Measurements from ENCODE around the gene SKI.

Gene SKI

DNA sequence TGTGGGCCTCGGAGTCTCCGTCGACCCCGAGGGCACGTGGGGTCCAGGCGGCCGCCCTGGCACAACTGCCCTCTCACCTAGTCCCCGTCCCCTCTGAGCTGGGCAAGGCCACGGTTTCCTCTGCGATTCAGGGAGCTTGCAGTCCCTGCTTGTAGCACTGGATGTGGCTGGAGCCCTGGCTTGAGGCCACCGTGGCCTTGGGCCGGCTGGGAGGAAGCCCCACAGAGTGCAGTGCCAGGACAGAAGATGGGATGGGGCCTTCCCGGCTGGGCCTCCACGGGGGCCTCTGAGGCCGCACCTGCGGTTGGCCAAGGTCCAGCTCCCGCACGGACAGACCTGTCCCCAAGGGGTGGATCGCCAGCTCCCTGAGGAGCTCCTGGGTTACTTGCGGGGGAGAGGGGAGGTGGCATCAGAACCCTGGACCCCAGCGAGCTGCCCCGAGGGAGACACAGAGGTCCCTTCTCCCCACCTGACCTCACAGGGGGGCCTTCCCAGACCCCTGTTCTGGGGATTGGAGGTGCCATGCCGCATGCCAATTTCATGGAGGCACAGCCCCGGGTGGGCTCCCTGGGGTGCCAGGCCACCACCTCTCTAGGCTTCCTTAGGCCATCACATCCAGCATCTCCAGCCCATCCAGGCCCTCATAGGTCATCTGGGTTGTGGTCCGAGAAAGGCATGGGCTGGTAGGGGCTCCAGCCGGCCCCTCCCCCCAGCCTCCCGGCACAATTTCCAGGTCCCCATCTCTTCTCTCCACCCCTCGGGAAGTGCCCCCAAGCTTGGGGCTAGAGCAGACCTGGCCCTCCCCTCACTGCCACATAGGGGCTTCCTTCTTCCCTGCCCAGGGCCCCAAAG lies 82.4 kb downstream of the SKI start:
- H3K27ac Mint-ChIP-seq = peak overlapping the region; percentile 69
- H3K4me1 Mint-ChIP-seq = peaks cover 46% of the 10 kb centered on the region
- H3K4me3 Mint-ChIP-seq = no peak overlapping the region
- no peaks in the 10 kb centered on the region for H3K9me3 Mint-ChIP-seq
- H3K36me3 Mint-ChIP-seq = peaks cover 25% of the 10 kb centered on the region
- no peaks in the 10 kb centered on the region for H3K27me3 Mint-ChIP-seq
- no peak for ATAC-seq

DNA sequence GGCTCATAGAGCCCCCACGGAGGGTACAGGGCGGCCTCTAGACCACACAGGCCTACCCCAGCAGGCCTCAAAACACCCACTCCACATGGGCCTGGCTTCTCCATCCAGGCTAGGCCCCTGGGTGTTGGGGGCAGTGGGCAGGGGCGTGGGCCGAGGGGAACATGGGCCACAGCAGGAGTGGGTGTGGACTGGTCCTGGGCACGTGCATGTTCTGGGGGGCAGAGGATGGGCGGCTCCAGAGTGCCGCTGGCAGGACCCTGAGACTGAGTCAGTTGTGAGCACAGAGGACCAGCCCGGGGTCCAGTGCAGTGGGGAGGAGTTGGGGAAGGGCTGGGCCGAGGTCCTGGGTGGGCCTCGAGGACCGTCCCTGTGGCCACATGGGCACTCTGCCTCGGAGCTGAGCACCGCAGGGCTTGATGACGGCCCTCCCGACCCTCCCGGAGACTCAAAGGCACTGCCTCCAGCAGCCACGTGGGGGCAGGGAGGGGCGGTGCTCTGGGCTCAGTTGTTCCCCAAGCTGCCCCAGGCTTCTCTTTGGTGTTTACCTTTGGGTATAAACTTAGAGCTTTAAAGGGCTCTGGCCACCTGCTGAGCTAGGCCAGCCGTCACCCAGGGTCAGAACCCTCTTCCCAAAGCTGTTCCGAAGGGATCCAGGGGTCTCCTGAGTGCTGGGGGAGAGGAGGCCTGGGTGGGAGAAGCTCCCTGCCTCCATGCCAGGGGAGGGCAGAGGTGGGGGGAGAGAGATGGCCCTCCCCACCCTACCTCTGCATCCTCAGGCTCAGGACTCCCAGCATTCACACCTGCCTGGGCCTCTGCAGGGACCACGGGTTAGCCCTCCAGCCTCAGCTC lies 83.3 kb downstream of the SKI start:
- peak overlapping the region; percentile 69 for H3K27ac Mint-ChIP-seq
- H3K4me1 Mint-ChIP-seq = peaks cover 51% of the 10 kb centered on the region
- peaks cover 20% of the 10 kb centered on the region for H3K36me3 Mint-ChIP-seq
- no peaks in the 10 kb centered on the region for H3K27me3 Mint-ChIP-seq
- peak; percentile 61 for ATAC-seq
- H3K4me3 Mint-ChIP-seq = no peak overlapping the region
- H3K9me3 Mint-ChIP-seq = no peaks in the 10 kb centered on the region

DNA sequence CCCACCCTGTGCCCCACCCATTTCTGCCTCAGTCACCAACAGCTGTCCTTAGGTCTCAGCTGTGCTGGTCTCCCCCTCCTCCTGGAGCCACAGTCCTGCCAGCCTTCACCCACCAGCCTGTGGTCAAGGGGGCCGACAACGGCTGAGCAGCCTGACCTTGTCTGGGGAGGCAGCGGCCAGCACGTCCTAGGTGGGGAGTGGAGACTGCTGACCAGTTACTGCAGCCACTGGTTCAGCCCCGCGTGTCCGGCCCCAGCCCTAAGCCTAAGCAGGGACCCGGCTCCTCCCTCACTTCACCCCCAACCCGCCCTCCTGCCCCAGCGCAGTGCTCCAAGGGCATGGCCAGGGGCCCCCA lies 84.0 kb downstream of the SKI start:
- no peaks in the 10 kb centered on the region for H3K27me3 Mint-ChIP-seq
- H3K4me3 Mint-ChIP-seq = no peak overlapping the region
- peaks cover 51% of the 10 kb centered on the region for H3K4me1 Mint-ChIP-seq
- ATAC-seq = no peak
- peak overlapping the region; percentile 69 for H3K27ac Mint-ChIP-seq
- H3K9me3 Mint-ChIP-seq = no peaks in the 10 kb centered on the region
- H3K36me3 Mint-ChIP-seq = peaks cover 20% of the 10 kb centered on the region

DNA sequence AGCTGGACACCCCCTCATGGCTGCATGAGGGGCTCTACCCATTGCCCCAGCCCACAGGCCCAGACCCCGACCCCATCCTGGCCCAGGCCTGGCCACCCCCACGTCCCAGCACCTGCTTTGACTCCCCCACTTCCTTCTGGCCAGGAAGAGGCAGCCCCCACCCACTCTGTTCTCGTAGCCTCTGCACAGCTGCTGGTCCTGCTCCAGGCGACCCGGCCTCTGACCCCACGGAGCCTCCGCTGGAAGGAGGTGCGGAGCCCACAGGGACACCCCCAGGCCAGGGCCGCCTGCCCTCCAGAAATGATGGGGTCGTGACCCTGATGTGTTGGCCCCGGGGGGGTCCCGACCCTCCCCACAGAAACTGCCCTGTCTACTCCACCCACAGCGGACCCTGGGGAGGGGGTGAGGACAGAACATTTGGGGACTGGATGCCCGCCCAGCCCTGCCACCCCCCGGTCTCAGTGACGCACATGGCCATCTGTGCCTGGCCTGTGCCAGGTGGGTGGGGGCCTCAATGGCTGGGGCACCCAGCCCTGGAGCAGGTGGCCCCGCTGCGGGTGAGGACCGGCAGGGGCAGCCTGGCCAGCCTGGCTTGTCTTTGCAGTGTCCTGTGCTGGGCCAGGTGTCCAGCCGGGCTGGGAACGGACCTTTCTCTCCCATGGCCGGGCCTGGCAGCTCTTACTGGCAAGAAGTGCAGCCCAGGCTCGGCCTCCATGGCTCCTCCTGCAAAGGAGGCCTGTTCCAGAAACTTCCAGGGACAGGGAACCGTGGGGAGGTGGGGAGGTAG lies 84.6 kb downstream of the SKI start:
- Mint-ChIP-seq H3K4me3 (peak overlapping the region; percentile 15), H3K4me1 (peaks cover 47% of the 10 kb centered on the region), H3K27ac (peak overlapping the region; percentile 69), H3K27me3 (no peaks in the 10 kb centered on the region), H3K9me3 (no peaks in the 10 kb centered on the region), H3K36me3 (peaks cover 14% of the 10 kb centered on the region)
- peak; percentile 2 for ATAC-seq

- no peaks in the 10 kb centered on the region for H3K27me3 Mint-ChIP-seq
- H3K36me3 Mint-ChIP-seq = peaks cover 4% of the 10 kb centered on the region
- H3K9me3 Mint-ChIP-seq = no peaks in the 10 kb centered on the region
- peaks cover 37% of the 10 kb centered on the region for H3K4me1 Mint-ChIP-seq
- H3K4me3 Mint-ChIP-seq = peak overlapping the region; percentile 2
- H3K27ac Mint-ChIP-seq = peak overlapping the region; percentile 69
- no peak for ATAC-seq
Observed at GRCh38 chr1:2313651-2314261, 85.6 kb downstream of the SKI start.

GRCh38 chr1:2314273-2314802 lies 86.2 kb downstream of the SKI start:
- Mint-ChIP-seq H3K4me3 (no peak overlapping the region), H3K36me3 (no peaks in the 10 kb centered on the region), H3K27me3 (no peaks in the 10 kb centered on the region), H3K9me3 (no peaks in the 10 kb centered on the region), H3K27ac (no peak overlapping the region), H3K4me1 (peaks cover 37% of the 10 kb centered on the region)
- peak; percentile 5 for ATAC-seq

DNA sequence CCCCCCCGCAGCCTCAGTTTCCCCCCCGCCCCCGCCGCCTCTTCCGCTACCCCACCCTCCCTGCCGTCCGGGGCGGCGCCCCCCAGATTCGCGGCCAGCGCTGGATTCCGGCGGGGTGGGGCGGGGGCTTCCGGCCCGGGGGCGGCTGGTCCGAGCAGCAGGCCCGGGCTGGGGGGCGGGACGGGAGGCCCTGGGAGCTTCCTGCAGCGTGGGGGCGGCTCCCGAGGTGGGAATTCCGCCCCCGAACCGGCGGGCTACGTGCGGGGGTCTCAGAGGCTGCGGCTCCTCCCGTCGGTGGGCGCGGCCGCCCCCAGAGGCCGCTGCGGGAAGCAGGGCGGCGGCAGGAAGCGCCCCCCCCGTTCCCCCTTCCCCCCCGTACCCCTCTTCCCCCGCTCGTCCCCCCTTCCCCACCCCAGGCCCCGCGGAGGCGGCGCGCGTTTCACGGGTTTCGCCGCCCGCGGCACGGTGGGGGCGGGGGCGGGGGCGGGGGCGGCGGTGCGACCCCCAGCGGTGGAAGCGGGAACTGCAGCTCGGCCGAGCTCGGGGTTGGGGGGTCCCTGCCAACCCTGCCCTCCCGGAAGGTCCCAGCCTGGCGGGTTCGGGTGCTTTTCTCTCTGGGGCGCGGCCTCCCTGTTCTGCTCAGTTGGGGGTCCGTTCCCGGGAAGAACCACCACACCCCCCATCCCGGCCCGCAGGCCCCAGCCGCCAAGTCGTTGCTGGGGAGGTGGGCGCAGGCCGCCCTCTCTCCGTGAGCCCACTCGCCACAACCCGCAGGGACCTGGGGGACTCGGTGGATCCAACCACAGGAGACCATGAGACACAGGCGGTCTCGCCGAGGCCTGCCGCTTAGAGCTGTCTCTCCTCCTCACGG lies 86.9 kb downstream of the SKI start:
- Mint-ChIP-seq H3K9me3 (no peaks in the 10 kb centered on the region), H3K27ac (peak overlapping the region; percentile 73), H3K27me3 (no peaks in the 10 kb centered on the region), H3K4me3 (peak overlapping the region; percentile 72), H3K4me1 (peaks cover 36% of the 10 kb centered on the region), H3K36me3 (no peaks in the 10 kb centered on the region)
- ATAC-seq = peak; percentile 34

DNA sequence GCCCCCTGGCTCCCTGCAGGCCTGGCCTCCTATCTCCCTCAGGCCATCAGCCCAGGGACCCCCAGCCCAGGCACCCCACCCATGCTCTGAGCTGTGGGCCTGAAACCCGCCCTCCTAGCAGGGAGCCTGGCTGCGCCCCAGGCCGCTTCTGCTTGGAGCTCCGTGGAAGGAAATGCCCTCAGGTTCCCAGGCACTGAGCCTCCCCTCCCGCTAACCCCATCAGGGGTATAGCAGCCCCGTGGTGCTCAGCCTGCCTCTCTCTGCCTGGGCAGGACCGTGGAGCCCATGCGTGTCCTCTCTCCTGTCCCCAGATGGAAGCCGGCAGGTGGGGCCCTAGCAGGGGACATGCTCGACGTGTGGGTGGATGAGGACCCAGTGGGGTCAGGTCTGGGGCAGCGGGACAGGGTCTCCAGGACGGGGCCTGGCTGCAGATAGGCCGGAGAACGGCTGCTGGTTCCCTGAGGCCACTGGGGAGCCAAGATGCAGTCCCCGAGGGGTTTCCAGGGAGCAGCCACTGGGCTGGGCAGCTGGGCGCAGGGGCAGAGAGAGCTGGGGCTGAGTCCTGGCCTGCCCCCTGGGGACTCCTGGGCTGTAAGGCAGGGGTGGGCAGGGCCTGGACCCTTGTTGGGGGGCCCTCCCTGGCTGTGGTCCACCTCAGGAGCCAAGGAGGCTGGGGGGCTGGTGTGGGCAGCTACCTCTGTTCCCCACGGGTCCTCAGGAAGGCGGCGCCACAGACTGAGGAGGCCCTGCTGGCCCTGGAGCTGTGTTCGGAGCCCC lies 87.7 kb downstream of the SKI start:
- Mint-ChIP-seq H3K36me3 (no peaks in the 10 kb centered on the region), H3K27me3 (no peaks in the 10 kb centered on the region), H3K4me1 (peaks cover 32% of the 10 kb centered on the region), H3K4me3 (peak overlapping the region; percentile 72), H3K27ac (peak overlapping the region; percentile 73), H3K9me3 (no peaks in the 10 kb centered on the region)
- no peak for ATAC-seq

- peaks cover 32% of the 10 kb centered on the region for H3K4me1 Mint-ChIP-seq
- H3K4me3 Mint-ChIP-seq = no peak overlapping the region
- H3K27ac Mint-ChIP-seq = peak overlapping the region; percentile 73
- ATAC-seq = no peak
- no peaks in the 10 kb centered on the region for H3K36me3 Mint-ChIP-seq
- no peaks in the 10 kb centered on the region for H3K9me3 Mint-ChIP-seq
- peaks cover 6% of the 10 kb centered on the region for H3K27me3 Mint-ChIP-seq
Observed at GRCh38 chr1:2316451-2316961, 88.4 kb downstream of the SKI start.

GRCh38 chr1:2317230-2318065 lies 89.3 kb downstream of the SKI start:
- H3K4me3 Mint-ChIP-seq = no peak overlapping the region
- no peaks in the 10 kb centered on the region for H3K9me3 Mint-ChIP-seq
- no peaks in the 10 kb centered on the region for H3K36me3 Mint-ChIP-seq
- H3K4me1 Mint-ChIP-seq = peaks cover 23% of the 10 kb centered on the region
- no peak overlapping the region for H3K27ac Mint-ChIP-seq
- ATAC-seq = no peak
- H3K27me3 Mint-ChIP-seq = peaks cover 11% of the 10 kb centered on the region

DNA sequence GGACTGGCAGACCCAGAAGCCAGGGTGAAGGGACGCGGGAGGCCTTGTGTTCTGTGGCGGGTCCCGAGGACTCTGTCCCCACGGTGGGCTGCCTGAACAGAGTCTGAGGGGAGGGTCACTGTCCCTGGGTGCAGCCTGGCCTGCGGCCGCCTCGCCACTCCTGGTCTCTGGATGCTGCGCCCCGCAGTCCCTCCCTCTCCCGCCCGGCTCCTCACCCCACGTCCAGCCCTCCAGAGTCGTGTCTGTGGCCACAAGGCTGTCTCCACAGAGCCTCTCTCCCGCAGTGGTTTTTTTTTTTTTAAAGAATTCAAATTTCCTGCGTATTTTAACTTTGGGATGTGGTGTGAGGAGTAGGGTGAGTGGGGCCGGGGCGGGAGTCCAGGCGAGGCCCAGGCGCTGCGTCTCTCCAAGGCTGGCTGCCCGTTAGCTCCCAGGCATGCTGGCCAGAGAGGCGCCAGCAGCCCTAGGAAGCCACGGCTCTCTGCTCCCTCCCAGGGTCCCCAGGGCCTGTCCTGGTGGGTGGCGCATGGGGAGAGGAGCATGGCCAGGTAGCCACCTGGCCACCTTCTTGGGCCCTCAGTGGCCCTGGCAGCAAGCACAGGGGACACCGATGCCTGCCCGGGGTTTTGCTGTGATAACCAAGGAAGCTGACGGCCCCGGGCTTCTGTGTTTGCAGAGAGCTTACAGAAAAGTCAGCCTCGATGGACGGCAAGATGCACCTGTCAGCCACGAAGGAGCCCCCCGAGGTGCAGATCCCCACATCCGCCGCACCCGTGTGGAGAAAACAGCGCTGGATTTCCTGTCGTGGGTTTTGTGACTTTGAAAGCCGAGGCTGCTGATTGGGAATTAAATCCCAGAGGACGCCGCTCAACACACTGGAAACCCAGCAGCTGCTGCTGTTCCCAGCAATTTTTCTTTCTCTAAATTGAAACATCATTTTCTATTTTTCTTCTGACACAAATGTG lies 90.5 kb downstream of the SKI start:
- no peak for ATAC-seq
- Mint-ChIP-seq H3K4me1 (peaks cover 11% of the 10 kb centered on the region), H3K4me3 (no peak overlapping the region), H3K9me3 (no peaks in the 10 kb centered on the region), H3K27me3 (peaks cover 11% of the 10 kb centered on the region), H3K36me3 (no peaks in the 10 kb centered on the region), H3K27ac (no peak overlapping the region)

GRCh38 chr1:2319291-2319690 lies 91.2 kb downstream of the SKI start:
- Mint-ChIP-seq H3K4me3 (no peak overlapping the region), H3K9me3 (no peaks in the 10 kb centered on the region), H3K36me3 (no peaks in the 10 kb centered on the region), H3K4me1 (peaks cover 8% of the 10 kb centered on the region), H3K27ac (no peak overlapping the region), H3K27me3 (peaks cover 11% of the 10 kb centered on the region)
- no peak for ATAC-seq
